ENCODE data around the gene IGF2BP2.
"Not testable (repeated sequence)": the region's sequence is repeated elsewhere in the genome, so short reads cannot be mapped to it uniquely, and the experiment has no call there.

IGF2BP2 gene

GRCh38 chr3:185831990-185832389, 7.1 kb upstream of the IGF2BP2 start:
- DNase-seq = no peak

- no peak for DNase-seq
Observed at GRCh38 chr3:185831195-185831594, 6.4 kb upstream of the IGF2BP2 start.

- DNase-seq = no peak
Observed at GRCh38 chr3:185830018-185830797, 5.4 kb upstream of the IGF2BP2 start.

GRCh38 chr3:185828755-185829154, 3.9 kb upstream of the IGF2BP2 start:
- no peak for DNase-seq

- no peak for DNase-seq
Observed at GRCh38 chr3:185827595-185828344, 2.9 kb upstream of the IGF2BP2 start.

- peak; percentile 74 for DNase-seq
Observed at GRCh38 chr3:185825639-185826481, 1.0 kb upstream of the IGF2BP2 start.

GRCh38 chr3:185824051-185825005, 514 bp downstream of the IGF2BP2 start:
- DNase-seq = peak; percentile 65

GRCh38 chr3:185823078-185824044, 1.5 kb downstream of the IGF2BP2 start:
- DNase-seq = peak; percentile 74

GRCh38 chr3:185822221-185823000, 2.4 kb downstream of the IGF2BP2 start:
- DNase-seq = no peak

- DNase-seq = no peak
Observed at GRCh38 chr3:185820973-185821758, 3.7 kb downstream of the IGF2BP2 start.

- no peak for DNase-seq
Observed at GRCh38 chr3:185818267-185818875, 6.5 kb downstream of the IGF2BP2 start.

- no peak for DNase-seq
Observed at GRCh38 chr3:185815391-185816282, 9.2 kb downstream of the IGF2BP2 start.

- peak; percentile 32 for DNase-seq
Observed at GRCh38 chr3:185813691-185814215, 11.1 kb downstream of the IGF2BP2 start.

- no peak for DNase-seq
Observed at GRCh38 chr3:185813205-185813604, 11.6 kb downstream of the IGF2BP2 start.

- DNase-seq = no peak
Observed at GRCh38 chr3:185807445-185808068, 17.3 kb downstream of the IGF2BP2 start.

- not testable (repeated sequence) for DNase-seq
Observed at GRCh38 chr3:185798831-185799110, 26.1 kb downstream of the IGF2BP2 start.

All from right hindlimb (tissue), 1 donor.